Duodenal mucosa (tissue), 2 donors: ENCODE data around the gene PLAAT5.
"Not testable (repeated sequence)": the region's sequence is repeated elsewhere in the genome, so short reads cannot be mapped to it uniquely, and the experiment has no call there.

Experiments
- H3K27ac ChIP-seq: one replicate; pipeline ENCODE4 v1.7.0; 2013; ENCODE audit warnings: low read depth, low read length
- H3K27me3 ChIP-seq, 2 donors: one replicate each; pipeline ENCODE4 v1.7.0; 2013; ENCODE audit warnings: low read length in 2 of 2, control low read depth in 1 of 2; ENCODE audit not compliant: insufficient read depth in 2 of 2, control insufficient read depth in 1 of 2
- H3K36me3 ChIP-seq, 2 donors: one replicate each; pipeline ENCODE4 v1.7.0; 2013; ENCODE audit warnings: low read length in 2 of 2, control low read depth in 1 of 2; ENCODE audit not compliant: insufficient read depth in 2 of 2, control insufficient read depth in 1 of 2
- H3K4me1 ChIP-seq, 2 donors: one replicate each; pipeline ENCODE4 v1.7.0; 2013; ENCODE audit warnings: low read length in 2 of 2, control low read depth in 1 of 2; ENCODE audit not compliant: insufficient read depth in 2 of 2, control insufficient read depth in 1 of 2
- H3K4me3 ChIP-seq, 2 donors: one replicate each; pipeline ENCODE4 v1.7.0; 2013; ENCODE audit warnings: low read length in 2 of 2, low read depth in 1 of 2
- H3K9ac ChIP-seq, 2 donors: one replicate each; pipeline ENCODE4 v1.7.0; 2013; ENCODE audit warnings: low read length in 2 of 2, low read depth in 1 of 2
- H3K9me3 ChIP-seq, 2 donors: one replicate each; pipeline ENCODE4 v1.7.0; 2013; ENCODE audit warnings: low read length in 2 of 2, control low read depth in 1 of 2; ENCODE audit not compliant: control insufficient read depth in 1 of 2

Gene PLAAT5

GRCh38 chr11:63445118-63445517, 45.8 kb downstream of the PLAAT5 start:
- H3K27ac ChIP-seq: no peak overlapping the region
- no peaks in the 10 kb centered on the region for H3K4me1 ChIP-seq
- H3K4me3 ChIP-seq: no peak overlapping the region
- no peaks in the 10 kb centered on the region for H3K9me3 ChIP-seq
- H3K36me3 ChIP-seq: no peaks in the 10 kb centered on the region
- H3K27me3 ChIP-seq: no peaks in the 10 kb centered on the region
- H3K9ac ChIP-seq: no peak overlapping the region

GRCh38 chr11:63444160-63444559, 46.8 kb downstream of the PLAAT5 start:
- Histone ChIP-seq H3K36me3 (no peaks in the 10 kb centered on the region), H3K9me3 (no peaks in the 10 kb centered on the region), H3K27ac (no peak overlapping the region), H3K27me3 (no peaks in the 10 kb centered on the region), H3K4me3 (no peak overlapping the region), H3K9ac (no peak overlapping the region), H3K4me1 (no peaks in the 10 kb centered on the region)

GRCh38 chr11:63443714-63444113, 47.3 kb downstream of the PLAAT5 start:
- no peak overlapping the region for H3K9ac ChIP-seq
- no peaks in the 10 kb centered on the region for H3K27me3 ChIP-seq
- H3K4me1 ChIP-seq: no peaks in the 10 kb centered on the region
- no peaks in the 10 kb centered on the region for H3K9me3 ChIP-seq
- no peak overlapping the region for H3K27ac ChIP-seq
- H3K36me3 ChIP-seq: no peaks in the 10 kb centered on the region
- no peak overlapping the region for H3K4me3 ChIP-seq

- not testable (repeated sequence) for H3K36me3 ChIP-seq, H3K4me3 ChIP-seq, H3K4me1 ChIP-seq, H3K27me3 ChIP-seq, H3K9ac ChIP-seq, H3K9me3 ChIP-seq, H3K27ac ChIP-seq
Observed at GRCh38 chr11:63435831-63436230, 55.1 kb downstream of the PLAAT5 start.

- H3K27me3 ChIP-seq, H3K36me3 ChIP-seq, H3K4me1 ChIP-seq, H3K4me3 ChIP-seq, H3K9ac ChIP-seq, H3K27ac ChIP-seq, H3K9me3 ChIP-seq: not testable (repeated sequence)
Observed at GRCh38 chr11:63435351-63435750, 55.6 kb downstream of the PLAAT5 start.

GRCh38 chr11:63430731-63431130, 60.2 kb downstream of the PLAAT5 start:
- H3K4me1 ChIP-seq, H3K9ac ChIP-seq, H3K9me3 ChIP-seq, H3K27me3 ChIP-seq, H3K27ac ChIP-seq, H3K4me3 ChIP-seq, H3K36me3 ChIP-seq: not testable (repeated sequence)

GRCh38 chr11:63427971-63428508, 62.9 kb downstream of the PLAAT5 start:
- Histone ChIP-seq H3K27me3 (no peaks in the 10 kb centered on the region), H3K36me3 (no peaks in the 10 kb centered on the region), H3K9ac (no peak overlapping the region), H3K4me1 (no peaks in the 10 kb centered on the region), H3K9me3 (no peaks in the 10 kb centered on the region), H3K4me3 (no peak overlapping the region), H3K27ac (no peak overlapping the region)

- Histone ChIP-seq H3K4me1 (no peaks in the 10 kb centered on the region), H3K9ac (no peak overlapping the region), H3K36me3 (no peaks in the 10 kb centered on the region), H3K27me3 (no peaks in the 10 kb centered on the region), H3K27ac (no peak overlapping the region), H3K9me3 (no peaks in the 10 kb centered on the region), H3K4me3 (no peak overlapping the region)
Observed at GRCh38 chr11:63417174-63417852, 73.7 kb downstream of the PLAAT5 start.
